Endothelial cell (in vitro differentiated cells): ENCODE data around the gene ZBTB37. TPM values are rescaled to one million over a fixed set of nuclear protein-coding genes. Genes with fewer than 3 reads are reported as not detected.

ENCODE experiments used
- DNase-seq: peaks from one replicate; pipeline ENCODE4 v3.0.0; 2021; ENCODE audit warnings: low spot score
- H3K27ac Mint-ChIP-seq: one replicate; pipeline ENCODE4 v1.8.0; 2021; ENCODE audit warnings: mixed read lengths, inconsistent platforms; ENCODE audit not compliant: unreplicated experiment
- H3K27me3 Mint-ChIP-seq: one replicate; pipeline ENCODE4 v1.8.0; 2021; ENCODE audit warnings: mild to moderate bottlenecking, moderate library complexity, mixed read lengths, inconsistent platforms; ENCODE audit not compliant: unreplicated experiment
- H3K36me3 Mint-ChIP-seq: one replicate; pipeline ENCODE4 v1.8.0; 2021; ENCODE audit warnings: mild to moderate bottlenecking, low read depth, mixed read lengths, inconsistent platforms; ENCODE audit not compliant: unreplicated experiment
- H3K4me1 Mint-ChIP-seq: one replicate; pipeline ENCODE4 v1.8.0; 2021; ENCODE audit warnings: mild to moderate bottlenecking, mixed read lengths, inconsistent platforms; ENCODE audit not compliant: unreplicated experiment
- H3K4me3 Mint-ChIP-seq: one replicate; pipeline ENCODE4 v1.8.0; 2021; ENCODE audit warnings: mild to moderate bottlenecking, mixed read lengths, inconsistent platforms; ENCODE audit not compliant: unreplicated experiment
- H3K9me3 Mint-ChIP-seq: one replicate; pipeline ENCODE4 v1.8.0; 2021; ENCODE audit warnings: mixed read lengths, inconsistent platforms; ENCODE audit not compliant: unreplicated experiment
- total RNA-seq: library from RNA; stranded (reverse); fragmentation: NEBNext Ultra II Directional; extraction: Animal tissue kit (Norgen Biotek cat#: 25700); gene quantifications from one replicate; pipeline ENCODE4 v1.2.1, GENCODE V29; 2021; ENCODE audit not compliant: unreplicated experiment
- TF ChIP-seq, protein P1 (sequence below): fragments of 200-600 bp; sonication (generic); IDR thresholded peaks from one replicate; pipeline ENCODE4 v1.5.0; 2021; ENCODE audit warnings: antibody characterized with exemption; ENCODE audit not compliant: unreplicated experiment

ZBTB37 gene
- total RNA-seq, 1 donor from 2014 or later: 10.1 TPM

- TF ChIP-seq, protein P1, sequence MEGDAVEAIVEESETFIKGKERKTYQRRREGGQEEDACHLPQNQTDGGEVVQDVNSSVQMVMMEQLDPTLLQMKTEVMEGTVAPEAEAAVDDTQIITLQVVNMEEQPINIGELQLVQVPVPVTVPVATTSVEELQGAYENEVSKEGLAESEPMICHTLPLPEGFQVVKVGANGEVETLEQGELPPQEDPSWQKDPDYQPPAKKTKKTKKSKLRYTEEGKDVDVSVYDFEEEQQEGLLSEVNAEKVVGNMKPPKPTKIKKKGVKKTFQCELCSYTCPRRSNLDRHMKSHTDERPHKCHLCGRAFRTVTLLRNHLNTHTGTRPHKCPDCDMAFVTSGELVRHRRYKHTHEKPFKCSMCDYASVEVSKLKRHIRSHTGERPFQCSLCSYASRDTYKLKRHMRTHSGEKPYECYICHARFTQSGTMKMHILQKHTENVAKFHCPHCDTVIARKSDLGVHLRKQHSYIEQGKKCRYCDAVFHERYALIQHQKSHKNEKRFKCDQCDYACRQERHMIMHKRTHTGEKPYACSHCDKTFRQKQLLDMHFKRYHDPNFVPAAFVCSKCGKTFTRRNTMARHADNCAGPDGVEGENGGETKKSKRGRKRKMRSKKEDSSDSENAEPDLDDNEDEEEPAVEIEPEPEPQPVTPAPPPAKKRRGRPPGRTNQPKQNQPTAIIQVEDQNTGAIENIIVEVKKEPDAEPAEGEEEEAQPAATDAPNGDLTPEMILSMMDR: no peak
- H3K9me3 Mint-ChIP-seq: no peaks in the 10 kb centered on the region
Observed at GRCh38 chr1:173916667-173917066, 48.5 kb downstream of the ZBTB37 start.

DNA sequence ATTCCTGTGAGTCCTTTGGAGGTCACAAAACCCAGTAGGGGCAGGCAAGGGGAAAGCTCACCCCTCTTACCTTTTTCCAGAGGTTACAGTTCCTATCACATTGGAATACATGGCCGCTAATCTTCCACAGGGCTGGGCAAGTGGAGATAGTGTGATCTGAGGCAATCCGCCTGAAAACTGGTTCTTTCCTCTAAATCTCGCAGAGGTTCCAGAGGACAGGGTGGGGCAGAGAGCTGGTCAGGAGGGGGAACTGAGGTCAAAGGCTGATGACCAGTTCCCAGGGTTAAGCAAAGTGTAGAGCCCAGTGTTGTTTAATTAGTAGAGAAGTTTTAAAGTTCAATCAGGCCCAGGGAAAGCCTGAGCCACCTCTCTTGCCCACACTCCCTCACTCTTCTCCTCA lies 49.0 kb downstream of the ZBTB37 start, which contains the start of gene SERPINC1:
Gene SERPINC1, minus strand, starts transcription at position 179 of the 400 bp plus-strand sequence. Its CDS starts 68 bp downstream, at position 111.
- TF ChIP-seq, protein P1: no peak
- no peak within 1 kb of the TSS for H3K27ac Mint-ChIP-seq
- no peak within 1 kb of the TSS for H3K4me3 Mint-ChIP-seq
- peaks cover 5% of the 10 kb centered on the region for H3K4me1 Mint-ChIP-seq
- H3K36me3 Mint-ChIP-seq: peaks cover 4% of the 10 kb centered on the region
- H3K27me3 Mint-ChIP-seq: peaks cover 7% of the 10 kb centered on the region
- DNase-seq: no peak
- H3K9me3 Mint-ChIP-seq: no peaks in the 10 kb centered on the region

More at GRCh38 chr1:173916667-173917066, 48.5 kb downstream of the ZBTB37 start:
- peaks cover 9% of the 10 kb centered on the region for H3K27me3 Mint-ChIP-seq
- H3K4me1 Mint-ChIP-seq: peaks cover 5% of the 10 kb centered on the region
- H3K36me3 Mint-ChIP-seq: peaks cover 4% of the 10 kb centered on the region
- H3K27ac Mint-ChIP-seq: no peak overlapping the region
- no peak for DNase-seq
- no peak overlapping the region for H3K4me3 Mint-ChIP-seq

GRCh38 chr1:173917635-173918493 lies 49.7 kb downstream of the ZBTB37 start:
- Mint-ChIP-seq H3K27ac (no peak overlapping the region), H3K27me3 (peaks cover 7% of the 10 kb centered on the region), H3K36me3 (peaks cover 4% of the 10 kb centered on the region), H3K4me3 (no peak overlapping the region), H3K9me3 (no peaks in the 10 kb centered on the region), H3K4me1 (peaks cover 5% of the 10 kb centered on the region)
- no peak for DNase-seq
- TF ChIP-seq, protein P1: no peak

- TF ChIP-seq, protein P1: no peak
- no peak overlapping the region for H3K4me3 Mint-ChIP-seq
- peaks cover 1% of the 10 kb centered on the region for H3K36me3 Mint-ChIP-seq
Observed at GRCh38 chr1:173920861-173921260, 52.7 kb downstream of the ZBTB37 start.

More at GRCh38 chr1:173920861-173921260, 52.7 kb downstream of the ZBTB37 start:
- Mint-ChIP-seq H3K27me3 (peaks cover 3% of the 10 kb centered on the region), H3K9me3 (no peaks in the 10 kb centered on the region), H3K4me1 (peaks cover 5% of the 10 kb centered on the region), H3K27ac (no peak overlapping the region)
- DNase-seq: no peak
